Caco-2 (cell line): ENCODE measurements around the gene DCAF7. TPM values are rescaled to one million over a fixed set of nuclear protein-coding genes. Genes with fewer than 3 reads are reported as not detected.

Experiments
- BruUV-seq: library from RNA; stranded (reverse); fragments of 400-500 nt; replicated peaks from 2 replicates; lab custom pipeline; 2021; lab: Mats Ljungman, UMichigan
- CTCF ChIA-PET: fragments of 300-600 bp; sonication (Branson Sonifier 250); formaldehyde crosslinking; loops from one replicate; lab custom pipeline; 2022; ENCODE audit warnings: antibody characterized with exemption; lab: Charles Lee
- POLR2A ChIA-PET: fragments of 300-600 bp; sonication (Branson Sonifier 250); formaldehyde crosslinking; loops from one replicate; lab custom pipeline; 2022; ENCODE audit warnings: antibody characterized with exemption; lab: Charles Lee
- DNase-seq, 2 experiments: peaks; one replicate each; pipeline versions ENCODE4 v3.0.0 to v3.0.0-alpha.2; 2020 to 2022
- H3K27me3 ChIP-seq: replicated peaks from 2 replicates; pipeline ENCODE4 v1.6.0; 2011; ENCODE audit warnings: low read length; ENCODE audit not compliant: control insufficient read depth, insufficient read depth
- H3K36me3 ChIP-seq: 2 replicates; pipeline ENCODE4 v1.5.1; 2011; ENCODE audit warnings: low read length; ENCODE audit not compliant: control insufficient read depth, insufficient read depth
- H3K4me1 ChIP-seq: fragments of 250-450 bp; sonication (Bioruptor Pico); 2 replicates; pipeline ENCODE4 v1.5.1; 2020; ENCODE audit warnings: mild to moderate bottlenecking
- H3K4me3 ChIP-seq: 2 replicates; pipeline ENCODE4 v1.5.1; 2011; ENCODE audit warnings: low read depth, mild to moderate bottlenecking, control low read depth, low read length
- H3K9me3 ChIP-seq: fragments of 250-450 bp; sonication (Bioruptor Pico); 2 replicates; pipeline ENCODE4 v1.5.1; 2020; ENCODE audit warnings: mild to moderate bottlenecking, moderate library complexity
- H3K27ac Mint-ChIP-seq: one replicate; pipeline ENCODE4 v1.8.0; 2022; ENCODE audit warnings: mixed read lengths; ENCODE audit not compliant: unreplicated experiment
- H3K27me3 Mint-ChIP-seq: one replicate; pipeline ENCODE4 v1.8.0; 2022; ENCODE audit warnings: mixed read lengths; ENCODE audit not compliant: insufficient read depth, unreplicated experiment
- H3K36me3 Mint-ChIP-seq: one replicate; pipeline ENCODE4 v1.8.0; 2022; ENCODE audit warnings: mild to moderate bottlenecking, mixed read lengths; ENCODE audit not compliant: insufficient read depth, unreplicated experiment
- H3K4me1 Mint-ChIP-seq: one replicate; pipeline ENCODE4 v1.8.0; 2022; ENCODE audit warnings: low read depth, mixed read lengths; ENCODE audit not compliant: unreplicated experiment
- H3K4me3 Mint-ChIP-seq: one replicate; pipeline ENCODE4 v1.8.0; 2022; ENCODE audit warnings: mild to moderate bottlenecking, moderate library complexity, mixed read lengths; ENCODE audit not compliant: unreplicated experiment
- H3K9me3 Mint-ChIP-seq: one replicate; pipeline ENCODE4 v1.8.0; 2022; ENCODE audit warnings: mixed read lengths; ENCODE audit not compliant: unreplicated experiment
- intact Hi-C: fragments of 100-400 bp; cut with micrococcal nuclease; formaldehyde crosslinking; loops from one replicate; pipeline ENCODE4 v1.10.0; 2022; ENCODE audit not compliant: unreplicated experiment
- total RNA-seq: library from RNA; stranded (reverse); gene quantifications from 2 replicates; pipeline ENCODE4 v1.2.3, GENCODE V29; 2022
- TF ChIP-seq, protein P1 (sequence below), 2 experiments: fragments of 200-600 bp in 1 of 2; IDR thresholded peaks; 1 replicate in 1 of 2; 2 replicates in 1 of 2; pipeline versions ENCODE4 v1.5.1 to v1.8.0; 2011 to 2022; ENCODE audit warnings: antibody characterized with exemption in 1 of 2, control low read depth in 1 of 2, inconsistent platforms in 1 of 2, low read depth in 1 of 2, low read length in 1 of 2, mild to moderate bottlenecking in 1 of 2, moderate library complexity in 1 of 2; ENCODE audit not compliant: insufficient read depth in 1 of 2, severe bottlenecking in 1 of 2, unreplicated experiment in 1 of 2

The DCAF7 gene
- total RNA-seq, 1 experiment from 2014 or later, result 94.5 TPM

- no peaks in the 10 kb centered on the region for H3K36me3 ChIP-seq
- Mint-ChIP-seq H3K27me3 (no peaks in the 10 kb centered on the region), H3K9me3 (no peaks in the 10 kb centered on the region), H3K4me3 (no peak overlapping the region), H3K4me1 (no peaks in the 10 kb centered on the region), H3K36me3 (no peaks in the 10 kb centered on the region), H3K27ac (no peak overlapping the region)
- no peaks in the 10 kb centered on the region for H3K27me3 ChIP-seq
- ChIA-PET POLR2A (no interaction called here), CTCF (interaction anchor here (0.9 kb wide), 1 partner anchor 14 kb away, joined by 3 read pairs; no protein-coding TSS in a partner anchor)
- H3K4me3 ChIP-seq, result no peak overlapping the region
- BruUV-seq, result no TSS peak
- H3K4me1 ChIP-seq, result no peaks in the 10 kb centered on the region
- TF ChIP-seq, protein P1, sequence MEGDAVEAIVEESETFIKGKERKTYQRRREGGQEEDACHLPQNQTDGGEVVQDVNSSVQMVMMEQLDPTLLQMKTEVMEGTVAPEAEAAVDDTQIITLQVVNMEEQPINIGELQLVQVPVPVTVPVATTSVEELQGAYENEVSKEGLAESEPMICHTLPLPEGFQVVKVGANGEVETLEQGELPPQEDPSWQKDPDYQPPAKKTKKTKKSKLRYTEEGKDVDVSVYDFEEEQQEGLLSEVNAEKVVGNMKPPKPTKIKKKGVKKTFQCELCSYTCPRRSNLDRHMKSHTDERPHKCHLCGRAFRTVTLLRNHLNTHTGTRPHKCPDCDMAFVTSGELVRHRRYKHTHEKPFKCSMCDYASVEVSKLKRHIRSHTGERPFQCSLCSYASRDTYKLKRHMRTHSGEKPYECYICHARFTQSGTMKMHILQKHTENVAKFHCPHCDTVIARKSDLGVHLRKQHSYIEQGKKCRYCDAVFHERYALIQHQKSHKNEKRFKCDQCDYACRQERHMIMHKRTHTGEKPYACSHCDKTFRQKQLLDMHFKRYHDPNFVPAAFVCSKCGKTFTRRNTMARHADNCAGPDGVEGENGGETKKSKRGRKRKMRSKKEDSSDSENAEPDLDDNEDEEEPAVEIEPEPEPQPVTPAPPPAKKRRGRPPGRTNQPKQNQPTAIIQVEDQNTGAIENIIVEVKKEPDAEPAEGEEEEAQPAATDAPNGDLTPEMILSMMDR (IDR thresholded peaks at IDR 0.05; ENCODE audit: insufficient read depth in 1 of 2, low read depth in 1 of 2, low read length in 1 of 2, severe bottlenecking in 1 of 2, unreplicated experiment in 1 of 2), result no peak
- no peak for DNase-seq
- intact Hi-C loops, result no loop called here
- H3K9me3 ChIP-seq, result no peaks in the 10 kb centered on the region
These were observed 14.3 kb downstream of the DCAF7 start for GRCh38 chr17:63564562-63564961.

DNA sequence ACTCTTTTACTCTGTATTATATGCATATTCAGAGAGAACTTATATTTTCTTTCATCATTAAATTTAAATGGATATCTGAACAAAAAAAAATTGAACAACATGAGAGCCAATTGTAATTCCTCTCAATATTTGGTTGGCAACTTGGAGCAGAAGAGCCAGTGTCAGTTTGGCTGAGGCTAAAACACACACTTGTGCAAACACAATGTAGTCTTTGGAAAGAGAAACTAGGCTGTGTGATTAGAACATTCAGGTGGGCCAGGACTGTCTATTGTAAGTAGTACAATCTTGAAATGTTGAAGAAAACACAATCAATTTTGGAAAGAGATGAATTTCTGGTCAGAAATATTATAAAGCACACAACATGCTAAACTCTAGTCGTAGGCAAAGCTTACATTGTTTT is 17.0 kb downstream of the DCAF7 start:
- no peak overlapping the region for H3K4me3 Mint-ChIP-seq
- no peak for DNase-seq
- ChIA-PET CTCF (no interaction called here), POLR2A (no interaction called here)
- no peak overlapping the region for H3K27ac Mint-ChIP-seq
- Histone ChIP-seq H3K27me3 (no peaks in the 10 kb centered on the region), H3K4me1 (no peaks in the 10 kb centered on the region), H3K9me3 (no peaks in the 10 kb centered on the region), H3K36me3 (no peaks in the 10 kb centered on the region), H3K4me3 (no peak overlapping the region)
- no peaks in the 10 kb centered on the region for H3K9me3 Mint-ChIP-seq
- BruUV-seq, result no TSS peak
- H3K27me3 Mint-ChIP-seq, result no peaks in the 10 kb centered on the region
- H3K36me3 Mint-ChIP-seq, result no peaks in the 10 kb centered on the region
- intact Hi-C loops, result no loop called here
- H3K4me1 Mint-ChIP-seq, result no peaks in the 10 kb centered on the region
- TF ChIP-seq, protein P1 (IDR thresholded peaks at IDR 0.05; ENCODE audit: insufficient read depth in 1 of 2, low read depth in 1 of 2, low read length in 1 of 2, severe bottlenecking in 1 of 2, unreplicated experiment in 1 of 2), result no peak

- Mint-ChIP-seq H3K4me3 (no peak overlapping the region), H3K27me3 (no peaks in the 10 kb centered on the region), H3K9me3 (no peaks in the 10 kb centered on the region), H3K36me3 (no peaks in the 10 kb centered on the region), H3K4me1 (no peaks in the 10 kb centered on the region), H3K27ac (no peak overlapping the region)
- Histone ChIP-seq H3K9me3 (no peaks in the 10 kb centered on the region), H3K4me1 (no peaks in the 10 kb centered on the region), H3K4me3 (no peak overlapping the region), H3K27me3 (no peaks in the 10 kb centered on the region), H3K36me3 (no peaks in the 10 kb centered on the region)
- TF ChIP-seq, protein P1 (IDR thresholded peaks at IDR 0.05; ENCODE audit: insufficient read depth in 1 of 2, low read depth in 1 of 2, low read length in 1 of 2, severe bottlenecking in 1 of 2, unreplicated experiment in 1 of 2), result no peak
- intact Hi-C loops, result no loop called here
- BruUV-seq, result no TSS peak
- POLR2A ChIA-PET, result no interaction called here
- CTCF ChIA-PET, result no interaction called here
- DNase-seq, result no peak
These were observed 18.3 kb downstream of the DCAF7 start for GRCh38 chr17:63568563-63568962.
